RWPE2 (cell line): ENCODE results near the gene GAPVD1.

Experiments
- ATAC-seq: fragments of 200-7000 bp; cut with Tn5 transposase; 3 replicates; pipeline ENCODE4 v1.9.1; 2021; ENCODE audit warnings: low read depth
- DNase-seq: peaks from one replicate; pipeline ENCODE4 v3.0.0-alpha.2; 2020; ENCODE audit warnings: low spot score
- H3K27ac ChIP-seq: fragments of 450-650 bp; 2 replicates; pipeline ENCODE4 v1.5.1; 2017; ENCODE audit warnings: mild to moderate bottlenecking; ENCODE audit not compliant: poor library complexity, severe bottlenecking
- H3K27me3 ChIP-seq: fragments of 250-450 bp; sonication (Bioruptor Pico); 2 replicates; pipeline ENCODE4 v1.5.1; 2021; ENCODE audit warnings: mild to moderate bottlenecking, moderate library complexity; ENCODE audit not compliant: insufficient read depth, poor library complexity, severe bottlenecking
- H3K36me3 ChIP-seq: fragments of 250-450 bp; sonication (Bioruptor Pico); 2 replicates; pipeline ENCODE4 v1.5.1; 2020; ENCODE audit warnings: low read depth, mild to moderate bottlenecking, moderate library complexity
- H3K4me1 ChIP-seq: fragments of 250-450 bp; sonication (Bioruptor Pico); 2 replicates; pipeline ENCODE4 v1.5.1; 2021; ENCODE audit warnings: mild to moderate bottlenecking, moderate library complexity; ENCODE audit not compliant: insufficient read depth, poor library complexity, severe bottlenecking
- H3K4me3 ChIP-seq: fragments of 250-450 bp; sonication (Bioruptor Pico); 2 replicates; pipeline ENCODE4 v1.5.1; 2021; ENCODE audit warnings: mild to moderate bottlenecking, moderate library complexity; ENCODE audit not compliant: severe bottlenecking
- H3K9me3 ChIP-seq: fragments of 250-450 bp; sonication (Bioruptor Pico); 2 replicates; pipeline ENCODE4 v1.5.1; 2021; ENCODE audit warnings: mild to moderate bottlenecking, moderate library complexity; ENCODE audit not compliant: severe bottlenecking
- CTCF ChIP-seq: fragments of 450-650 bp; IDR thresholded peaks from one replicate; pipeline ENCODE4 v1.5.1; 2017; ENCODE audit warnings: mild to moderate bottlenecking, moderate library complexity; ENCODE audit not compliant: poor library complexity, severe bottlenecking

The GAPVD1 gene

GRCh38 chr9:125360601-125361000, 99.0 kb downstream of the GAPVD1 start:
- no peak for ATAC-seq
- Histone ChIP-seq H3K9me3 (no peaks in the 10 kb centered on the region), H3K36me3 (peaks cover 92% of the 10 kb centered on the region), H3K27ac (no peak overlapping the region), H3K27me3 (no peaks in the 10 kb centered on the region), H3K4me1 (no peaks in the 10 kb centered on the region), H3K4me3 (no peak overlapping the region)
- no peak for TF ChIP-seq CTCF
- DNase-seq: no peak

GRCh38 chr9:125361837-125362531, 100.4 kb downstream of the GAPVD1 start:
- peaks cover 84% of the 10 kb centered on the region for H3K36me3 ChIP-seq
- H3K4me1 ChIP-seq: no peaks in the 10 kb centered on the region
- H3K27ac ChIP-seq: no peak overlapping the region
- no peaks in the 10 kb centered on the region for H3K27me3 ChIP-seq
- peak; percentile 24 for TF ChIP-seq CTCF
- ATAC-seq (no peak), DNase-seq (no peak)
- no peak overlapping the region for H3K4me3 ChIP-seq
- no peaks in the 10 kb centered on the region for H3K9me3 ChIP-seq

- DNase-seq: no peak
- H3K4me1 ChIP-seq: no peaks in the 10 kb centered on the region
- no peak for ATAC-seq
- no peak for TF ChIP-seq CTCF
- no peaks in the 10 kb centered on the region for H3K27me3 ChIP-seq
- H3K36me3 ChIP-seq: peaks cover 39% of the 10 kb centered on the region
- no peak overlapping the region for H3K4me3 ChIP-seq
- H3K27ac ChIP-seq: no peak overlapping the region
- no peaks in the 10 kb centered on the region for H3K9me3 ChIP-seq
Measured at GRCh38 chr9:125366676-125367075, 105.0 kb downstream of the GAPVD1 start.

- Histone ChIP-seq H3K27ac (no peak overlapping the region), H3K27me3 (no peaks in the 10 kb centered on the region), H3K4me3 (no peak overlapping the region), H3K36me3 (peaks cover 4% of the 10 kb centered on the region), H3K9me3 (no peaks in the 10 kb centered on the region), H3K4me1 (no peaks in the 10 kb centered on the region)
- ATAC-seq (no peak), DNase-seq (no peak)
- TF ChIP-seq CTCF: no peak
Measured at GRCh38 chr9:125370786-125371185, 109.2 kb downstream of the GAPVD1 start.

GRCh38 chr9:125372441-125373226, 111.0 kb downstream of the GAPVD1 start:
- ATAC-seq: no peak
- Histone ChIP-seq H3K9me3 (no peaks in the 10 kb centered on the region), H3K4me3 (no peak overlapping the region), H3K4me1 (no peaks in the 10 kb centered on the region), H3K36me3 (no peaks in the 10 kb centered on the region), H3K27me3 (no peaks in the 10 kb centered on the region), H3K27ac (no peak overlapping the region)
- TF ChIP-seq CTCF: no peak
- DNase-seq: no peak
